ENCODE results near the gene RILPL2. TPM values are rescaled to one million over a fixed set of nuclear protein-coding genes. Genes with fewer than 3 reads are reported as not detected.

The RILPL2 gene
- total and polyA plus RNA-seq, 4 donors, result 1.8 to 2.1 (median 2.0) TPM

- Histone ChIP-seq H3K36me3 (ENCODE audit: control insufficient read depth in 4 of 4, insufficient read depth in 3 of 4, low read depth in 1 of 4, low read length in 3 of 4) (peaks cover 0 to 3% (median 0%) of the 10 kb centered on the region in 4 donors), H3K9ac (ENCODE audit: low read depth in 1 of 2, low read length in 2 of 2) (peak within 1 kb of the TSS; percentile 77 to 84), H3K27me3 (ENCODE audit: control insufficient read depth in 4 of 4, insufficient read depth in 4 of 4, low read length in 3 of 4) (no peaks in the 10 kb centered on the region), H3K4me3 (ENCODE audit: low read depth in 1 of 3, low read length in 3 of 3) (peak within 1 kb of the TSS; percentile 66 to 79 (median 69)), H3K27ac (ENCODE audit: low read depth in 1 of 2, low read length in 2 of 2) (peak within 1 kb of the TSS; percentile 99), H3K9me3 (ENCODE audit: control insufficient read depth in 4 of 4, low read length in 3 of 4) (no peaks in the 10 kb centered on the region), H3K4me1 (ENCODE audit: control insufficient read depth in 4 of 4, insufficient read depth in 4 of 4, low read length in 3 of 4) (peaks cover 2 to 6% (median 3%) of the 10 kb centered on the region in 4 donors)
- under 1% methylated on average over 48 of the region's 48 CpGs for WGBS
- DNase-seq (ENCODE audit: low spot score), result peak; percentile 84
- TF ChIP-seq HNF4A (conservative IDR thresholded peaks at IDR 0.05), result peak; percentile 53 to 54
- TF ChIP-seq NR2F2 (IDR thresholded peaks at IDR 0.05), result peak; percentile 14
- no peak for TF ChIP-seq FOXA2 (IDR thresholded peaks at IDR 0.05)
- no peak for TF ChIP-seq JUND (IDR thresholded peaks at IDR 0.05)
- peak; percentile 79 for TF ChIP-seq TAF1 (conservative IDR thresholded peaks at IDR 0.05)
- no peak for TF ChIP-seq FOXA1 (IDR thresholded peaks at IDR 0.05)
- no peak for TF ChIP-seq RAD21 (IDR thresholded peaks at IDR 0.05)
- TF ChIP-seq REST (IDR thresholded peaks at IDR 0.05), result peak; percentile 16
- peak; percentile 16 to 33 for TF ChIP-seq RXRA (IDR thresholded peaks at IDR 0.05)
- peak; percentile 52 to 71 for TF ChIP-seq EGR1 (IDR thresholded peaks at IDR 0.05; ENCODE audit: low read depth in 2 of 2)
- no peak for TF ChIP-seq ZBTB33 (IDR thresholded peaks at IDR 0.05)
- no peak for TF ChIP-seq ATF3 (IDR thresholded peaks at IDR 0.05)
- peak; percentile 18 to 74 for TF ChIP-seq GABPA (IDR thresholded peaks at IDR 0.05 in 1 of 2, conservative IDR thresholded peaks at IDR 0.05 in 1 of 2)
- no peak for TF ChIP-seq CTCF (IDR thresholded peaks at IDR 0.05; ENCODE audit: low read depth, low read length, missing input control)
- peak; percentile 99 for TF ChIP-seq YY1 (IDR thresholded peaks at IDR 0.05)
- TF ChIP-seq SP1 (IDR thresholded peaks at IDR 0.05), result peak; percentile 15
- TF ChIP-seq MAX (IDR thresholded peaks at IDR 0.05), result no peak
- peak; percentile 27 for TF ChIP-seq HNF4G (IDR thresholded peaks at IDR 0.05)
Measured at GRCh38 chr12:123457980-123458779, 21.7 kb upstream of the RILPL2 start, which contains the start of gene SNRNP35. SNRNP35 (plus strand) TSS chr12:123458139; CDS start chr12:123465541, 7,402 bp downstream.
